Measurements from ENCODE around the gene ZNF532.
"Not testable (repeated sequence)": the region's sequence is repeated elsewhere in the genome, so short reads cannot be mapped to it uniquely, and the experiment has no call there.

The ZNF532 gene

GRCh38 chr18:58864146-58865032 is at the start of gene ZNF532:
TSS of gene ZNF532 (plus strand) at chr18:58864877. CDS start in a region left out here.
- DNase-seq, result no peak

GRCh38 chr18:58819051-58819450 is 45.6 kb upstream of the ZNF532 start:
- DNase-seq, result no peak

GRCh38 chr18:58820251-58820650 is 44.4 kb upstream of the ZNF532 start:
- DNase-seq, result no peak

DNA sequence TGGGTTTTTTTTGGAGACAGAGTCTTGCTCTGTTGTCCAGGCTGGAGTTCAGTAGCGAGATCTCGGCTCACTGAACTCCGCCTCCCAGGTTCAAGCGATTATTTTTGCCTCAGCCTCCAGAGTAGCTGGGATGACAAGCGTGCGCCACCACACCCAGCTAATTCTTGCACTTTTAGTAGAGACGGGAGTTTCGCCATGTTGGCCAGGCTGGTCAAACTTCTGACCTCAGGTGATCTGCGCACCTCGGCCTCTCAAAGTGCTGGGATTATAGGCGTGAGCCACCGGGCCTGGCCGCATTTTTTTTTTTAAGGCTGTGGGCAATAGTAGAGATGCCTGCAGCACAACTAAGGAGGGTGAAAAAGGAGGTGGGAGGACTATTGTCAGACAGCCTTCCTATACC is 41.7 kb upstream of the ZNF532 start:
- no peak for DNase-seq

GRCh38 chr18:58823412-58823811 is 41.3 kb upstream of the ZNF532 start:
- DNase-seq, result no peak

DNA sequence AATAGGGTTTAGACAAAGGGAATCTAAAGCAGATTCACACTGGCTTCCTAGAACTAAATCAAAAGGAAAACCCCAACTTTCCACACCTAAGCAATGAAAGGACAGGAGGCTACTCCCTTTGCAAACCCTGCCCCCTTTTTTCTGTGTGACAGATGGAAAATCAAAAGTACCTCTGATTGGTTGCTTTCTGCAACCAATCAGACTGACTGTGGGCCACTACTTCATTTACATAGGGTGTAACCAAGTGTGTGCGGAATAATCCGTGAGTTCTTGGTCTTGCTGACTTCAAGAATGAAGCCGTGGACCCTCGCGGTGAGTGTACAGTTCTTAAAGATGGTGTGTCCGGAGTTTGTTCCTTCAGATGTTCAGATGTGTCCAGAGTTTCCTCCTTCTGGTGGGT is 37.8 kb upstream of the ZNF532 start:
- not testable (repeated sequence) for DNase-seq

GRCh38 chr18:58827428-58827827 is 37.2 kb upstream of the ZNF532 start:
- DNase-seq, result no peak

DNA sequence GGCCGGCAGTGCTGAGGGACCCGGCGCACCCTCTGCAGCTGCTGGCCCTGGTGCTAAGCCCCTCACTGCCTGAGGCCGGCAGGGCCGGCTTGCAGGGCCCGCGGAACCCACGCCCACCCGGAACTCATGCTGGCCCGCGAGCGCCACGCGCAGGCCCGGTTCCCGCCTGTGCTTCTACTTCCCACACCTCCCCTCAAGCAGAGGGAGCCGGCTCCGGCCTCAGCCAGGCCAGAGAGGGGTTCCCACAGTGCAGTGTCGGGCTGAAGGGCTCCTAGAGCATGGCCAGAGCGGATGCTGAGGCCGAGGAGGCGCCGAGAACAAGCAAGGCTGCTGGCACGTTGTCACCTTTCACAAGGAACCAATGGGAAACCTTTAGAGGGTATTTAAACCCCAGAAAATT is 36.8 kb upstream of the ZNF532 start:
- DNase-seq, result no peak

DNA sequence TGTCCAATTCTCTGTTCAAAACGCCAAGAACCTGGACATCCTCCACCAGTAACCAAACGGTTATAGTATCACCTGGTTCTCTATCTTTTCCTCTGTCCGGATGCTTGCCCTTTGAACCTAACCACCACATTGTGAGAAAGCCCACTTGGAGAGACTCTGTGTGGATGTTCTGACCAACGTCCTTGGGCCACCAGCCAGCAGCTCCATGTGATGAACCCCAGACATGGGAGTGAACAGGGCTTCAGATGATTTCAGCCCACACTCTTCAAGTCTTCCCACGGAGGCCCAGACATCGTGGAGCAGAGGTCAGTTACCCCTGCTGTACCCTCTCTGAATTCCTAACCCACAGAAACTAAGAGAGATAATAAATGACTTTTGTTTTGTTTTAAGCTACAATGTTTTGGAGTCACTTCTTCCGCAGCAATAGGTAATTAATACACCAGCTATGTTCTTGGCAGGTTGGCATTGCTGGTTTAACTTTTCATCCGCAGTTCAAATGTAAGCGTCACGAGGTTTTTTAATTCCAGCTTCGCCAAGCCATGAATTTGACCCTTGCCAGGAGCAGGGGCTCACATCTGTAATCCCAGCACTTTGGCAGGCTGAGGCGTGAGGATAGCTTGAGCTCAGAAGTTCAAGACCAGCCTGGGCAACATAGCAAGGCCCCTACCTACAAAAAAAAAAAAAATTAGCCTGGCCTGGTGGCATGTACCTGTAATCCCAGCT is 36.1 kb upstream of the ZNF532 start:
- no peak for DNase-seq

DNA sequence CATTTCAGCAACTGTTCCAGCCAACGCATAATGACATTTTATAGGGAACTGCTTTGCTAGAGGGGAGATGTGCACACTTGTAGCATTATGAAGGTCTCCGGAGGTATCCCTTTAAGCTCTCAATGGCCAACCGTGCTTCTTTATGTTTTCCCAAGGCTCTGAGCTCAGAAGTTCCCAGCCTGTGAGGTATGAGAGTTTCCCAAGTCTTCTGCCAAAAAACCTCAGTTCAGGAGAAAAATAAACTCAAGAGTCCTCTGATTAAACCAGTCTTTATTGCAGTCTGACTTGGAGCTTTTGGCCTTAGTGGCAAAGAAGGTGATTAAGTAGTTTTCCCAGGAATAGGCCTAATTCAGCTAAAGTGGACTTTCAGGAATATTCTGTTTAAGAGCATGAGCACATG is 35.4 kb upstream of the ZNF532 start:
- no peak for DNase-seq

GRCh38 chr18:58829886-58830285 is 34.8 kb upstream of the ZNF532 start:
- DNase-seq, result not testable (repeated sequence)

GRCh38 chr18:58831606-58832005 is 33.1 kb upstream of the ZNF532 start:
- DNase-seq, result no peak

GRCh38 chr18:58838165-58838860 is 26.4 kb upstream of the ZNF532 start:
- no peak for DNase-seq

- DNase-seq, result no peak
Observed at GRCh38 chr18:58838946-58839345, 25.7 kb upstream of the ZNF532 start.

- no peak for DNase-seq
Observed at GRCh38 chr18:58842978-58843687, 21.5 kb upstream of the ZNF532 start.

- no peak for DNase-seq
Observed at GRCh38 chr18:58843688-58844035, 21.0 kb upstream of the ZNF532 start.

DNA sequence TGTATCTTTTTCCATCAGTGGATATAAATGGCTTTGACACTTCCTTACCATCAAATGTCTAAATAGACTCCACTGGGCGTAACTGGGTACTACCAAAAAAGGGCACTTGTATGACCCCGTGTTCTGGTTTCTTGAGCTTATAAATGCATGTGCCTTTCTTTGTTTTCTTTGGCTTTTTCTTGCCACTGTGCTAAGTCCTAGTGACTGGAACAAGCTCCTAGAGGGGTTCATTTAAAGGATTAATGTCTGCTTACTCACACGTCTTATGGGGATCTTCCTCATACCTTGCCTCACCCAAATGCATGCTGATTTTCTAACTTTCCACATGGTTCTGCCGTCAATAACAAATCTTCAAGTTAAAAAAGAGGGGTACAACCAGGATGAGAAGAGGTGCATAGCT is 19.8 kb upstream of the ZNF532 start:
- no peak for DNase-seq

DNA sequence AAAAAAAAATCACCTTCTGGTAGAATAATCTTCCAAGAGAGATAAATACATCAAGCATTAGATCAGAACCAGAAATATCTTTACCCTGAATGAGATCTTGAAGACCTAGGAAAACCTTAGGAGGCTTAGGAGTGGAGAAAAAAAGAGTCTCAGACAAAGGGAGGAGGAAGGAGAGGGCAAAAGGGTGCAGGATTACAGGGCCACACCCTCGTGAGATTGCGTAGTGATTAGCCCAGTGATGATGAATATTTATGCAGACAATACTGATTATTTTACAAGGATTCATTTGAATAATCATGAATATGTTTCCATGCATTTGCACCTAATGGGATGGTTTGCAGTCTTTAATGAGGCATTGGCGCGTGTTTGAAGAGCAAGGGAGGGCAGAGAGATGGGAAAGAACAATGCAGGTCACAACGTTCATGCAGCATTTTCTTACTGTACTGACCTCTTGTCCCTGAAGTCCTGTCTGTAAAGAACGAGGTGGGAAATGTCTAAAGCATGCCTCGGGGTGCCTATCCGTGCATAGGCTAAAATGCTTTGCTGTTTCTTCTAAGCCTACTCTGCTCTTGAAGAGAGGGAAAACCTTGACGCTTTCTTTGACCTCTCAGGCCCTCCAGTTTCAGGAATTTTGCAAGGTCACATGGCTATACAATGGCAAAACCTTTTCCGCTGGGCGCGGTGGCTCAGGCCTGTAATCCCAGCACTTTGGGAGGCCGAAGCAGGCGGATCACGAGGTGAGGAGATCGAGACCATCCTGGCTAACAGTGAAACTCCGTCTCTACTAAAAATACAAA is 18.6 kb upstream of the ZNF532 start:
- DNase-seq, result no peak

- no peak for DNase-seq
Observed at GRCh38 chr18:58847383-58848071, 17.1 kb upstream of the ZNF532 start.

DNA sequence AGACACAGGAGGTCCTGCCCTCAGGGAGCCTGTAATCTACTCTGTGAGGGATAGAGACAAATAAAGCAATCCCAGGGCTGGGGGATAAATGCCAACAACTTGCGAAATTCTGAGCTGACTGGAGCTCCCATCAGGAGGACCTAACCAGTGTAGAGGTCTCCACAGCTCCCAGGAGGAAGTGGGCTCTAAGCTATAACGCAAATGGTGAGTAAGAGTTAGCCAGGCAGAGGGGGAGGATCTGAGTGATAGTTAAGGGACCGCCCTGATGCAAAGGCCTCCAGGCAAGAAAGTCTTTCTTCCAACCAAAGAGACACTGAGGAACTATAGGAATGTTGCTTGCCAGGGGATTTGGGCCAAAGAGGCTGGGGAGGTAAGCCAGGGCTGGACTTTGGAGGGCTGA is 16.0 kb upstream of the ZNF532 start:
- DNase-seq, result no peak

DNA sequence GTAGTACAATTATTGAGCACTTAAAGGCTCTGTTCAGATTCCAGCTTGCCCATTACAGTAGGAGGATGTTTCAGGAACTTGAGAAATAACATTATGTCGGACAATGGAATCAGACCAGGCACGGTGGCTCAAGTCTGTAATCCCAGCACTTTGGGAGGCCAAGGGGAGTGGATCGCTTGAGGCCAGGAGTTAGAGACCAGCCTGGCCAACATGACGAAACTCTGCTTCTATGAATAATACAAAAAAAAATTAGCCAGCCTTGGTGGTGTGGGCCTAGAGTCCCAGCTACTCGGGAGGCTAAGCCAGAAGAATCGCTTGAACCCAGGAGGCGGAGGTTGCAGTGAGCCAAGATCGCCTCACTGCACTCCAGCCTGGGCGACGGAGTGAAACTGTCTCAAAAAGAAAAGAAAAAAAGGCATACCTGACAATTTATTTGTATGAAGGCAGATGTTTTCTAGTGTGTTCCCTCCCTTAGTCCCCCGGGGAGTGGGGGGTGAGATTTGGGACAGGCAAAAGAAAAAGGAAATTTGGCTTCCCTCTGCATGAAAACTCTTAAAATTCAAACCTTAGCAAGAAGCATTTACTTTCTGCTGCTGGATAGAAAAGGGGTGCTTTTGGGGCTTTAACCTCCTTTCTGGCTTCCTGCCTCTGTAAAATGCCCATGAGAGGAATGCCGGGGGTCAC is 13.7 kb upstream of the ZNF532 start:
- DNase-seq, result no peak
